Suprapubic skin (tissue), 3 donors: ENCODE measurements around the gene MAP1LC3B.

Source experiments
- CTCF ChIP-seq, 2 donors: fragments of 200-600 bp in 1 of 2; fragments of 450-650 bp in 1 of 2; sonication (generic) in 1 of 2; IDR thresholded peaks; one replicate each; pipeline ENCODE4 v1.5.1; 2016 to 2019; ENCODE audit warnings: antibody characterized with exemption in 2 of 2, mild to moderate bottlenecking in 1 of 2, moderate library complexity in 1 of 2
- EP300 ChIP-seq: sonication (generic); formaldehyde crosslinking; IDR thresholded peaks from one replicate; pipeline ENCODE4 v1.6.1; 2017; ENCODE audit warnings: antibody characterized with exemption
- POLR2A ChIP-seq, 2 donors: fragments of 450-650 bp; IDR thresholded peaks; one replicate each; pipeline ENCODE4 v1.6.1; 2017; ENCODE audit warnings: antibody characterized with exemption in 2 of 2, mild to moderate bottlenecking in 2 of 2, moderate library complexity in 2 of 2

- TF ChIP-seq CTCF (IDR thresholded peaks at IDR 0.05): no peak
- no peak for TF ChIP-seq POLR2A (IDR thresholded peaks at IDR 0.05)
- TF ChIP-seq EP300: no peak
Measured at GRCh38 chr16:87366930-87367329, 25.2 kb upstream of the MAP1LC3B start.
